Vagina (tissue), 2 donors: ENCODE results near the gene FBXL4. TPM values are rescaled to one million over a fixed set of nuclear protein-coding genes. Genes with fewer than 3 reads are reported as not detected.

Experiments used
- DNase-seq, 2 donors: peaks; one replicate each; pipeline ENCODE4 v3.0.0-alpha.2; 2017; ENCODE audit errors: extremely low spot score in 2 of 2
- H3K27ac ChIP-seq: fragments of 200-600 bp; sonication (generic); one replicate; pipeline ENCODE4 v1.5.1; 2019
- H3K27me3 ChIP-seq: fragments of 200-600 bp; sonication (generic); one replicate; pipeline ENCODE4 v1.5.1; 2019
- H3K36me3 ChIP-seq, 2 donors: fragments of 200-600 bp; sonication (generic); one replicate each; pipeline ENCODE4 v1.5.1; 2017 to 2019
- H3K4me1 ChIP-seq: fragments of 200-600 bp; sonication (generic); one replicate; pipeline ENCODE4 v1.5.1; 2019
- H3K4me3 ChIP-seq, 2 donors: fragments of 200-600 bp; sonication (generic); 1 replicate in 1 of 2; 2 replicates in 1 of 2; pipeline ENCODE4 v1.5.1; 2016 to 2019
- H3K9me3 ChIP-seq: fragments of 200-600 bp; sonication (generic); one replicate; pipeline ENCODE4 v1.5.1; 2019
- CTCF ChIP-seq, 3 experiments: fragments of 450-650 bp in 2 of 3; fragments of 200-600 bp in 1 of 3; sonication (generic) in 1 of 3; IDR thresholded peaks; one replicate each; pipeline ENCODE4 v1.5.1; 2017 to 2019; ENCODE audit warnings: antibody characterized with exemption in 3 of 3, mild to moderate bottlenecking in 2 of 3, moderate library complexity in 2 of 3
- POLR2A ChIP-seq, 2 donors: fragments of 450-650 bp; IDR thresholded peaks; one replicate each; pipeline ENCODE4 v1.6.1; 2017; ENCODE audit warnings: antibody characterized with exemption in 2 of 2, mild to moderate bottlenecking in 2 of 2, moderate library complexity in 2 of 2
- POLR2AphosphoS5 ChIP-seq, 2 donors: sonication (generic); formaldehyde crosslinking; IDR thresholded peaks; one replicate each; pipeline ENCODE4 v1.9.0; 2017; ENCODE audit warnings: antibody characterized with exemption in 2 of 2, mild to moderate bottlenecking in 2 of 2, low read depth in 1 of 2; ENCODE audit not compliant: insufficient read depth in 1 of 2
- intact Hi-C: fragments of 100-400 bp; cut with DNase I; formaldehyde crosslinking; loops from one replicate; pipeline ENCODE4 v1.15.1; 2023
- total RNA-seq: library from RNA; depleted of rRNA; stranded (reverse); fragments of >200 nt; gene quantifications from one replicate; pipeline ENCODE4 v1.2.3, GENCODE V29; 2016

Gene FBXL4
- total RNA-seq, 1 donor from 2014 or later: 17.7 TPM

- intact Hi-C loops: no loop called here
- H3K27me3 ChIP-seq: no peaks in the 10 kb centered on the region
- TF ChIP-seq CTCF (IDR thresholded peaks at IDR 0.05) (no peak), POLR2AphosphoS5 (IDR thresholded peaks at IDR 0.05; ENCODE audit: insufficient read depth in 1 of 2, low read depth in 1 of 2) (no peak), POLR2A (IDR thresholded peaks at IDR 0.05) (no peak)
- no peaks in the 10 kb centered on the region for H3K4me1 ChIP-seq
- no peak overlapping the region for H3K4me3 ChIP-seq
- no peaks in the 10 kb centered on the region for H3K9me3 ChIP-seq
- no peaks in the 10 kb centered on the region for H3K36me3 ChIP-seq
- DNase-seq: no peak
- no peak overlapping the region for H3K27ac ChIP-seq
These were observed 19.9 kb upstream of the FBXL4 start for GRCh38 chr6:98967616-98968015.

- no peaks in the 10 kb centered on the region for H3K27me3 ChIP-seq
- intact Hi-C loops: no loop called here
- H3K9me3 ChIP-seq: no peaks in the 10 kb centered on the region
- no peaks in the 10 kb centered on the region for H3K36me3 ChIP-seq
- H3K4me1 ChIP-seq: no peaks in the 10 kb centered on the region
- H3K4me3 ChIP-seq: no peak overlapping the region
- DNase-seq: no peak
- no peak for TF ChIP-seq CTCF (IDR thresholded peaks at IDR 0.05)
- TF ChIP-seq POLR2A (IDR thresholded peaks at IDR 0.05): no peak
- no peak for TF ChIP-seq POLR2AphosphoS5 (IDR thresholded peaks at IDR 0.05; ENCODE audit: insufficient read depth in 1 of 2, low read depth in 1 of 2)
- H3K27ac ChIP-seq: no peak overlapping the region
These were observed 11.9 kb upstream of the FBXL4 start for GRCh38 chr6:98959631-98960030.

GRCh38 chr6:98958776-98959175 lies 11.0 kb upstream of the FBXL4 start:
- intact Hi-C loops: no loop called here
- no peaks in the 10 kb centered on the region for H3K9me3 ChIP-seq
- TF ChIP-seq POLR2A (IDR thresholded peaks at IDR 0.05) (no peak), POLR2AphosphoS5 (IDR thresholded peaks at IDR 0.05; ENCODE audit: insufficient read depth in 1 of 2, low read depth in 1 of 2) (no peak), CTCF (IDR thresholded peaks at IDR 0.05) (no peak)

GRCh38 chr6:98957450-98957849 lies 9.7 kb upstream of the FBXL4 start:
- H3K27me3 ChIP-seq: no peaks in the 10 kb centered on the region
- no peak overlapping the region for H3K4me3 ChIP-seq
- no peaks in the 10 kb centered on the region for H3K36me3 ChIP-seq
- H3K4me1 ChIP-seq: no peaks in the 10 kb centered on the region
- no peaks in the 10 kb centered on the region for H3K9me3 ChIP-seq
- no peak for TF ChIP-seq CTCF (IDR thresholded peaks at IDR 0.05)
- peak in 1 of 2 donors; percentile 58 for TF ChIP-seq POLR2AphosphoS5 (IDR thresholded peaks at IDR 0.05; ENCODE audit: insufficient read depth in 1 of 2, low read depth in 1 of 2)
- TF ChIP-seq POLR2A (IDR thresholded peaks at IDR 0.05): no peak
- no peak overlapping the region for H3K27ac ChIP-seq
- intact Hi-C loops: no loop called here
- no peak for DNase-seq

More at GRCh38 chr6:98958776-98959175, 11.0 kb upstream of the FBXL4 start:
- Histone ChIP-seq H3K4me1 (no peaks in the 10 kb centered on the region), H3K36me3 (no peaks in the 10 kb centered on the region), H3K27ac (no peak overlapping the region), H3K27me3 (no peaks in the 10 kb centered on the region), H3K4me3 (no peak overlapping the region)
- no peak for DNase-seq

- Histone ChIP-seq H3K27me3 (no peaks in the 10 kb centered on the region), H3K9me3 (no peaks in the 10 kb centered on the region), H3K36me3 (no peaks in the 10 kb centered on the region), H3K4me1 (peaks cover 25% of the 10 kb centered on the region), H3K4me3 (no peak overlapping the region), H3K27ac (no peak overlapping the region)
- DNase-seq: no peak
- intact Hi-C loops: no loop called here
- no peak for TF ChIP-seq CTCF (IDR thresholded peaks at IDR 0.05)
- TF ChIP-seq POLR2A (IDR thresholded peaks at IDR 0.05): no peak
- TF ChIP-seq POLR2AphosphoS5 (IDR thresholded peaks at IDR 0.05; ENCODE audit: insufficient read depth in 1 of 2, low read depth in 1 of 2): no peak
These were observed 1.8 kb upstream of the FBXL4 start for GRCh38 chr6:98949589-98949988.
